Heart left ventricle (tissue), 16 donors: Measurements from ENCODE around the gene DIAPH2. TPM values are rescaled to one million over a fixed set of nuclear protein-coding genes. Genes with fewer than 3 reads are reported as not detected.

Source experiments
- ATAC-seq, 4 donors: fragments of 200-7000 bp; cut with Tn5 transposase; one replicate each; pipeline ENCODE4 v1.9.1; 2020 to 2022; ENCODE audit warnings: moderate library complexity in 4 of 4, mild to moderate bottlenecking in 3 of 4, moderate number of reproducible peaks in 1 of 4
- DNase-seq, 5 donors: peaks; one replicate each; pipeline ENCODE4 v3.0.0-alpha.2; 2020
- H3K27ac ChIP-seq, 12 donors: fragments of 200-600 bp; sonication (generic) in 4 of 12; one replicate each; pipeline versions ENCODE4 v1.5.0 to v1.8.0; 2016 to 2022; ENCODE audit warnings: mild to moderate bottlenecking in 2 of 12
- H3K27me3 ChIP-seq, 9 donors: fragments of 200-600 bp; sonication (generic) in 2 of 9; one replicate each; pipeline versions ENCODE4 v1.5.1 to v1.8.0; 2016 to 2022; ENCODE audit warnings: mild to moderate bottlenecking in 3 of 9
- H3K36me3 ChIP-seq, 9 donors: fragments of 200-600 bp; sonication (generic) in 2 of 9; one replicate each; pipeline versions ENCODE4 v1.5.0 to v1.8.0; 2018 to 2022; ENCODE audit warnings: mild to moderate bottlenecking in 2 of 9
- H3K4me1 ChIP-seq, 12 donors: fragments of 200-600 bp; sonication (generic) in 4 of 12; one replicate each; pipeline versions ENCODE4 v1.5.0 to v1.8.0; 2016 to 2022; ENCODE audit warnings: mild to moderate bottlenecking in 3 of 12
- H3K4me3 ChIP-seq, 12 donors: fragments of 200-600 bp; sonication (generic) in 4 of 12; one replicate each; pipeline versions ENCODE4 v1.5.0 to v1.8.0; 2017 to 2022; ENCODE audit warnings: mild to moderate bottlenecking in 9 of 12, moderate library complexity in 4 of 12
- H3K9me3 ChIP-seq, 12 donors: fragments of 200-600 bp; sonication (generic) in 4 of 12; one replicate each; pipeline versions ENCODE4 v1.5.0 to v1.8.0; 2016 to 2022; ENCODE audit warnings: mild to moderate bottlenecking in 1 of 12
- POLR2A ChIP-seq, 2 donors: fragments of 450-650 bp; IDR thresholded peaks; one replicate each; pipeline ENCODE4 v1.6.1; 2017; ENCODE audit warnings: antibody characterized with exemption in 2 of 2, mild to moderate bottlenecking in 2 of 2, moderate library complexity in 2 of 2
- WGBS, 4 donors: extraction: QIAGEN DNeasy Blood & Tissue Kit in 2 of 4; methylation state at CpG; one replicate each; pipeline versions ENCODE4 v1.1.5 to v1.1.7; 2013 to 2018; 5-methylcytosine and 5-hydroxymethylcytosine counted together
- intact Hi-C, 10 donors: fragments of 100-400 bp; cut with DNase I; formaldehyde crosslinking; loops; one replicate each; pipeline versions ENCODE4 v1.11.1 to v1.14.2; 2022
- polyA plus RNA-seq, 2 donors: library from polyadenylated mRNA; stranded (reverse); fragments of 200-250 nt; gene quantifications; one replicate each; pipeline ENCODE4 v1.2.3, GENCODE V29; 2013
- total RNA-seq, 9 donors: library from RNA; depleted of rRNA in 2 of 9; stranded (reverse); fragments of >200 nt in 2 of 9; fragmentation: NEBNext Ultra II Directional in 3 of 9; extraction: Animal tissue kit (Norgen Biotek cat#: 25700) in 3 of 9; gene quantifications; one replicate each; pipeline versions ENCODE4 v1.1.0 to v1.2.4, GENCODE V29; 2016 to 2023
- TF ChIP-seq, protein P1 (sequence below), 12 donors: fragments of 200-600 bp; sonication (generic) in 4 of 12; IDR thresholded peaks; one replicate each; pipeline versions ENCODE4 v1.5.0 to v1.8.0; 2018 to 2022; ENCODE audit warnings: antibody characterized with exemption in 12 of 12, mild to moderate bottlenecking in 5 of 12
- donor health status: ischemic (EF 13 %, LVEDD 7.1; RV severe dilation, severe dysfunction).
- donor health status: healthy with polysubstance abuse.
- donor health status: DM: no; HTN: yes; CAD: no.
- donor health status: DM: no; HTN: no; CAD: no.
- donor health status: ischemic (EF 25% LVEDD 6.9; RV normal size, moderate dysfunction).
- donor health status: ischemic (EF 25% LVEDD 5.7; RV mildly dilated, moderate dysfunction).
- donor health status: healthy.
- donor health status: DM: yes; HTN: yes; CAD: no.
- donor health status: ischemic (EF 35%, LVEDD 5.7; RV mildly dilated, moderate dysfunction).
- donor health status: nonischemic (EF 11% LVEDD 7.7; RV severe dilation, severe dysfunction).
- donor health status: DM: yes; HTN: yes; CAD: no.
- donor health status: PGD.
- donor health status: ischemic (EF 29% LVEDD 5.4; RV normal size, mild dysfunction).
- donor health status: nonischemic (EF 23%, LVEDD 6.1; RV moderate dilation, normal function).

Gene DIAPH2
- total and polyA plus RNA-seq, 11 donors, result 3.7 to 18.8 (median 12.3) TPM

DNA sequence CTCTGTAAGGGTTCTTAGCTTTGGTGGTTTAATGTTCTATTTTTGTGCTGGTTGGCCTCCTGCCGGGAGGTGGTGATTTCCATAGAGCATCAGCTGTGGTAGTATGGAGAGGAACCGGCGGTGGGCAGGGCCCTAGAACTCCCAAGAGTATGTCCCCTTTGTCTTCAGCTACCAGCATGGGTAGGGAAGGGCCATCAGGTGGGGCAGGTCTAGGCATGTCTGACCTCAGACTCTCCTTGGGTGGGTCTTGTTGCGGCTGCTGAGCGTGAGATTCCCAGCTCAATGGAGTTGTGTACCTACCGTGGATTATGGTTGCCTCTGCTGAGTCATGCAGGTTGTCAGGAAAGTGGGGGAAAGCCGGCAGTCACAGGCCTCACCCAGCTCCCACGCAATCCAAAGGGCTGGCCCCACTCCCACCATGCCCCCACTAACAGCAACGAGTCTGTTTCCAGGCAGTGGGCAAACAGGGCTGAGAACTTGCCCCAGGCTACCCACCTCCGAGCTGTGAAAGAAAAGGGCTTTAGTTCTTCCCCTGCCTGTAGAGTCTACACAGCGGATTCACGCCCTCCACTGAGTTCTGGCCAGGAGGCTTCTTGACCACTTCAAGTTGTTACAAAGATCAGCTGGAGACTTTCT lies 434.9 kb downstream of the DIAPH2 start:
- DNase-seq (no peak), ATAC-seq (no peak)
- 89 to 98% (median 96%) methylated on average over 11 to 12 of the region's 12 CpGs for WGBS, 4 donors
- H3K4me1 ChIP-seq, result no peaks in the 10 kb centered on the region
- H3K9me3 ChIP-seq, result no peaks in the 10 kb centered on the region
- TF ChIP-seq, protein P1, sequence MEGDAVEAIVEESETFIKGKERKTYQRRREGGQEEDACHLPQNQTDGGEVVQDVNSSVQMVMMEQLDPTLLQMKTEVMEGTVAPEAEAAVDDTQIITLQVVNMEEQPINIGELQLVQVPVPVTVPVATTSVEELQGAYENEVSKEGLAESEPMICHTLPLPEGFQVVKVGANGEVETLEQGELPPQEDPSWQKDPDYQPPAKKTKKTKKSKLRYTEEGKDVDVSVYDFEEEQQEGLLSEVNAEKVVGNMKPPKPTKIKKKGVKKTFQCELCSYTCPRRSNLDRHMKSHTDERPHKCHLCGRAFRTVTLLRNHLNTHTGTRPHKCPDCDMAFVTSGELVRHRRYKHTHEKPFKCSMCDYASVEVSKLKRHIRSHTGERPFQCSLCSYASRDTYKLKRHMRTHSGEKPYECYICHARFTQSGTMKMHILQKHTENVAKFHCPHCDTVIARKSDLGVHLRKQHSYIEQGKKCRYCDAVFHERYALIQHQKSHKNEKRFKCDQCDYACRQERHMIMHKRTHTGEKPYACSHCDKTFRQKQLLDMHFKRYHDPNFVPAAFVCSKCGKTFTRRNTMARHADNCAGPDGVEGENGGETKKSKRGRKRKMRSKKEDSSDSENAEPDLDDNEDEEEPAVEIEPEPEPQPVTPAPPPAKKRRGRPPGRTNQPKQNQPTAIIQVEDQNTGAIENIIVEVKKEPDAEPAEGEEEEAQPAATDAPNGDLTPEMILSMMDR (IDR thresholded peaks at IDR 0.05), result no peak
- TF ChIP-seq POLR2A (IDR thresholded peaks at IDR 0.05), result no peak
- peaks cover 0 to 12% (median 0%) of the 10 kb centered on the region in 9 donors for H3K36me3 ChIP-seq
- intact Hi-C loops, result no loop called here
- peaks cover 0 to 3% (median 0%) of the 10 kb centered on the region in 9 donors for H3K27me3 ChIP-seq
- no peak overlapping the region for H3K4me3 ChIP-seq
- no peak overlapping the region for H3K27ac ChIP-seq

DNA sequence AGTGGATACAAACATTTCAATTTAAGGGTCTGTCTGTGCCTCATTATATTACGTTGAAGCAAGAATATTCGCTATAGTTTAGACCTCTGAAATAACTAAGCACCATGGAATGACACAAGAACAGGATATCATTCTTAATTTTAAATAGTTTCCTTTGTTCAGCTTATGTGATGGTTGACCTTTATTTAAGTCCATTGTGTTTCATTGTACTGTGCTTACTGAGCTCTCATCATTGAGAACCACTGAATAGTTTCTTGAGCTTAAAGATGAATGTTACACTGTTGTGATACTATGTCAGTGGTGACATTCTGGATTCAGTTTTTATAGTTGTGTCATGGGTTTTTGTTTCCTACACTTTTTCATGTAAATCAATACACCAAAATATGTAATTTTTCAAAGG lies 438.4 kb downstream of the DIAPH2 start:
- 77 to 95% (median 88%) methylated on average over 2 of the region's 2 CpGs for WGBS, 4 donors
- no peak for TF ChIP-seq POLR2A (IDR thresholded peaks at IDR 0.05)
- TF ChIP-seq, protein P1 (IDR thresholded peaks at IDR 0.05), result no peak
- ATAC-seq (no peak), DNase-seq (no peak)
- Histone ChIP-seq H3K27me3 (peaks cover 0 to 3% (median 0%) of the 10 kb centered on the region in 9 donors), H3K27ac (no peak overlapping the region), H3K9me3 (no peaks in the 10 kb centered on the region), H3K4me3 (no peak overlapping the region), H3K4me1 (no peaks in the 10 kb centered on the region), H3K36me3 (no peaks in the 10 kb centered on the region)
- intact Hi-C loops, result no loop called here

DNA sequence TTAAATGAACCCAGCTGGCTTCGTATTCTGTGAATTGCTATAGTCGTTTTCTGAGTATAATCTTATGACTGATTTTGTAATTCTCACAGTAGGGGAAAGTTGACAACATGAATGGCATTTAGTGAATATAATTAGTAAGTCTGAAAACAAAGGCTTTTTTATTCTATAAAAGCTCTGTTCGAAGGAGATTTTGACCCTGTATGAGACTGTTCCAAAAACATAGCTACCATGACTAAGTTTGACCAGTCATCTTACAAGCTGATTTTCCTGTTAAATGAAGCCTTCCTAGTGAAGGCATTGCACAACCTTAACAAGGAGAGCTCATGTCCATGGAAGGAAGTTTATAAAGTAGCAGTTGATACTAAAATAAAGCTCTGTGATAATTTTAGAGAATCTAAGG lies 441.4 kb downstream of the DIAPH2 start:
- 66 to 81% (median 76%) methylated on average over 3 of the region's 3 CpGs for WGBS, 4 donors
- DNase-seq (no peak), ATAC-seq (no peak)
- H3K4me1 ChIP-seq, result no peaks in the 10 kb centered on the region
- H3K4me3 ChIP-seq, result no peak overlapping the region
- H3K27me3 ChIP-seq, result no peaks in the 10 kb centered on the region
- H3K27ac ChIP-seq, result no peak overlapping the region
- no peaks in the 10 kb centered on the region for H3K36me3 ChIP-seq
- TF ChIP-seq, protein P1 (IDR thresholded peaks at IDR 0.05), result no peak
- no peak for TF ChIP-seq POLR2A (IDR thresholded peaks at IDR 0.05)
- intact Hi-C loops, result no loop called here
- no peaks in the 10 kb centered on the region for H3K9me3 ChIP-seq

DNA sequence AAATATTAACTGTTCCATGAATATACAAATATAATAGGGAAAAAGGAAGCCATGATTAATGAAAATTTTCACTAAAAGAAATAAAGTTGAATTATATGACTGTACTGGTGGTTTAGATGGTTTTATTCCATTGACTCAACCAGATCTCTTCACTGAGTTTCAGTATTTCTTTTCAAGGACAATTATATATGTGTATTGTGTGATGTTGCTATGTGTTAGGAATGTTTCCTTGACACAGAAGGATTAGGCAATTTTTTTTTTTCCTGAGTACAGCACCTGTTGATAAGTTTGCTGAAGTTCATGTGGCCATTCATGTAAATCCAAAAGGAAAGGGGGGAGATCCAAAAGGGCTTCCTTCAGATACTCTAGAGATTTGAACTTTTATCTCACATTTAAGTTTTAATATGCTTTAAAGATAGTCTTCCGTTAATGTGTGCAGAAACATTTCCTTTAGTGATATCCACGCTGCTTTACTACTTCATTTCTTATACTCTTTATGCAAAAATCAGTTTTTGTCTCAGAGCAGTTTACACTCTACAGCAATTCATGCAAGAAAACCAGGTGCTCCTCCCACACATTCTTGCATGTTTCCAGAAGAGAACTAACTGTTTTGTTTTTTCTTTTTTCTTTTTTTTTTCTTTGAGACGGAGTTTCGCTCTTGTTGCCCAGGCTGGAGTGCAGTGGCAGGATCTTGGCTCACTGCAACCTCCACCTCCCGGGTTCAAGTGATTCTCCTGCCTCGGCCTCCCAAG lies 448.2 kb downstream of the DIAPH2 start:
- Histone ChIP-seq H3K27ac (no peak overlapping the region), H3K4me1 (no peaks in the 10 kb centered on the region), H3K27me3 (no peaks in the 10 kb centered on the region), H3K9me3 (no peaks in the 10 kb centered on the region), H3K36me3 (no peaks in the 10 kb centered on the region), H3K4me3 (no peak overlapping the region)
- intact Hi-C loops, result no loop called here
- TF ChIP-seq, protein P1 (IDR thresholded peaks at IDR 0.05), result no peak
- TF ChIP-seq POLR2A (IDR thresholded peaks at IDR 0.05), result no peak
- ATAC-seq (no peak), DNase-seq (no peak)
- WGBS, 4 donors, result 63 to 71% (median 68%) methylated on average over 6 of the region's 6 CpGs
